ENCODE measurements around the gene TRAPPC4. TPM values are rescaled to one million over a fixed set of nuclear protein-coding genes. Genes with fewer than 3 reads are reported as not detected.

TRAPPC4 gene
- total and polyA plus RNA-seq, 4 donors = 21.1 to 35.7 (median 32.4) TPM

DNA sequence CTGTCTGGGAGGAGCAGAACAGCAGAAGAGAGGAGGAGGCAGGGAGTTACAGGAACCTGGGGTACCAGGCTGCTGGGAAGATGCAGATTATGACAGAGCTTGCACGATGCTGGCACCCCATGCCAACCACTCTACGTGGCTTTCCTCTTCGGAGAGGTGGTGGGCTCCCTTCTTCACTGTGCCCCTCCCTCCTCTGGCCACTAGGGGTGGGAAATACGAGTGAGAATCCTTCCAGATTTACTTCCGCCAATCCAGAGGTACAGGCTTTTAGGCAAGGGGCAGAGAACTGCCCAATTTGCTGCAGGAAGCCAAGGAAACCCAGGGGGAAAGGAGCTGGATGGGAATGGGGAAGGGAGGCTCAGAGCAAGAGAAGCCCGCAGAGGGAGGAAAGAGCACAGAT lies 26.1 kb downstream of the TRAPPC4 start:
- H3K9ac ChIP-seq (ENCODE audit: low read depth in 1 of 2, low read length in 2 of 2) = no peak overlapping the region
- H3K27me3 ChIP-seq (ENCODE audit: control insufficient read depth in 4 of 4, insufficient read depth in 4 of 4, low read length in 3 of 4) = no peaks in the 10 kb centered on the region
- TF ChIP-seq FOXA1 (IDR thresholded peaks at IDR 0.05) (no peak), MAX (IDR thresholded peaks at IDR 0.05) (no peak), JUND (IDR thresholded peaks at IDR 0.05) (no peak), FOXA2 (IDR thresholded peaks at IDR 0.05) (no peak), RAD21 (IDR thresholded peaks at IDR 0.05) (no peak), HNF4G (IDR thresholded peaks at IDR 0.05) (no peak), GABPA (IDR thresholded peaks at IDR 0.05 in 1 of 2, conservative IDR thresholded peaks at IDR 0.05 in 1 of 2) (no peak), RXRA (IDR thresholded peaks at IDR 0.05) (no peak), TAF1 (conservative IDR thresholded peaks at IDR 0.05) (no peak), YY1 (IDR thresholded peaks at IDR 0.05) (no peak), EGR1 (IDR thresholded peaks at IDR 0.05; ENCODE audit: low read depth in 2 of 2) (no peak), ZBTB33 (IDR thresholded peaks at IDR 0.05) (no peak), REST (IDR thresholded peaks at IDR 0.05) (no peak), NR2F2 (IDR thresholded peaks at IDR 0.05) (no peak), HNF4A (conservative IDR thresholded peaks at IDR 0.05) (no peak), SP1 (IDR thresholded peaks at IDR 0.05) (no peak)
- TF ChIP-seq, protein P1, sequence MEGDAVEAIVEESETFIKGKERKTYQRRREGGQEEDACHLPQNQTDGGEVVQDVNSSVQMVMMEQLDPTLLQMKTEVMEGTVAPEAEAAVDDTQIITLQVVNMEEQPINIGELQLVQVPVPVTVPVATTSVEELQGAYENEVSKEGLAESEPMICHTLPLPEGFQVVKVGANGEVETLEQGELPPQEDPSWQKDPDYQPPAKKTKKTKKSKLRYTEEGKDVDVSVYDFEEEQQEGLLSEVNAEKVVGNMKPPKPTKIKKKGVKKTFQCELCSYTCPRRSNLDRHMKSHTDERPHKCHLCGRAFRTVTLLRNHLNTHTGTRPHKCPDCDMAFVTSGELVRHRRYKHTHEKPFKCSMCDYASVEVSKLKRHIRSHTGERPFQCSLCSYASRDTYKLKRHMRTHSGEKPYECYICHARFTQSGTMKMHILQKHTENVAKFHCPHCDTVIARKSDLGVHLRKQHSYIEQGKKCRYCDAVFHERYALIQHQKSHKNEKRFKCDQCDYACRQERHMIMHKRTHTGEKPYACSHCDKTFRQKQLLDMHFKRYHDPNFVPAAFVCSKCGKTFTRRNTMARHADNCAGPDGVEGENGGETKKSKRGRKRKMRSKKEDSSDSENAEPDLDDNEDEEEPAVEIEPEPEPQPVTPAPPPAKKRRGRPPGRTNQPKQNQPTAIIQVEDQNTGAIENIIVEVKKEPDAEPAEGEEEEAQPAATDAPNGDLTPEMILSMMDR (IDR thresholded peaks at IDR 0.05; ENCODE audit: low read depth, low read length, missing input control) = no peak
- TF ChIP-seq, protein P2, sequence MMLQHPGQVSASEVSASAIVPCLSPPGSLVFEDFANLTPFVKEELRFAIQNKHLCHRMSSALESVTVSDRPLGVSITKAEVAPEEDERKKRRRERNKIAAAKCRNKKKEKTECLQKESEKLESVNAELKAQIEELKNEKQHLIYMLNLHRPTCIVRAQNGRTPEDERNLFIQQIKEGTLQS (IDR thresholded peaks at IDR 0.05) = no peak
- H3K4me3 ChIP-seq (ENCODE audit: low read depth in 1 of 3, low read length in 3 of 3) = no peak overlapping the region
- 88% methylated on average over 6 of the region's 6 CpGs for WGBS
- H3K9me3 ChIP-seq (ENCODE audit: control insufficient read depth in 4 of 4, low read length in 3 of 4) = no peaks in the 10 kb centered on the region
- H3K36me3 ChIP-seq (ENCODE audit: control insufficient read depth in 4 of 4, insufficient read depth in 3 of 4, low read depth in 1 of 4, low read length in 3 of 4) = peaks cover 24 to 50% (median 35%) of the 10 kb centered on the region in 4 donors
- H3K4me1 ChIP-seq (ENCODE audit: control insufficient read depth in 4 of 4, insufficient read depth in 4 of 4, low read length in 3 of 4) = no peaks in the 10 kb centered on the region
- no peak overlapping the region for H3K27ac ChIP-seq (ENCODE audit: low read depth in 1 of 2, low read length in 2 of 2)
- DNase-seq (ENCODE audit: low spot score) = no peak
